HG02943 (cell line): ENCODE results near the gene DHX8.
"Not testable (repeated sequence)": the region's sequence is repeated elsewhere in the genome, so short reads cannot be mapped to it uniquely, and the experiment has no call there.

ENCODE experiments used
- ATAC-seq: cut with Tn5 transposase; IDR thresholded peaks from one replicate; pipeline ENCODE4 v1.9.1; 2021; ENCODE audit warnings: mild to moderate bottlenecking, low read depth, moderate library complexity; ENCODE audit not compliant: unreplicated experiment

The DHX8 gene

DNA sequence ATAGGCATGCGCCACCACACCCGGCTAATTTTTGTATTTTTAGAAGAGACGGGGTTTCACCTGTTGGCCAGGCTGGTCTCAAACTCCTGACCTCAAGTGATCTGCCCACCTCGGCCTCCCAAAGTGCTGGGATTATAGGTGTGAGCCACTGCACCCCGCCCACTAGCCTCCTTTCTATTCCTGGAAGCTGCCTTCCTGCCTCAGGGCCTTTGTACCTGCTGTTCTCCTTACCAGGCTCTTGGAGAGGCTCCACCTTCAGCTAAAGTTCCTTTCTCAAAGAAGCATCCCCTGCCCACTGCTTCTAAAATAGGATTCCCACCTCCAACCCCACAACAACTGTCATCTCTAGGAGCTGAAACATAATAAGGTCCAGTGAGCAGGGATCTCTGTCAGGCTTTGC lies 23.9 kb upstream of the DHX8 start:
- ATAC-seq = not testable (repeated sequence)

DNA sequence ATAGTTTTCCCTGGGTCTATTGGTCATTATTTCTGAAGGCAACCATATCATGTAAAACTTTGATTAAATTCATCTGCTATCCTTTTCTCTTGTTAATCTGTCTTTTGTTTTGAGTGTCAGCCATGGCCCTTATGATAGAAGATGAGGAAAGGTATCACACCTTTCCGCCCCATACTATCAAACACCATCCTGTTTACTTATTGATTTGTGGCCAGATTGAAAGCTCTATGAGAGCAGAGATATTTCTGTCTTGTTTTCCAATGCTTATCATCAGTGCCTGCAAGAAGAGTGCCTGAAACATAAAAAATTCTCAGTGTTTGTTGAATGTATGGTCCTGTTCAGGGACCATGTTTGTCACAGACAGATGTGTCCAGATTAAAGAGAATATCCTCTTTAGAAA lies 22.6 kb upstream of the DHX8 start:
- ATAC-seq = no peak

DNA sequence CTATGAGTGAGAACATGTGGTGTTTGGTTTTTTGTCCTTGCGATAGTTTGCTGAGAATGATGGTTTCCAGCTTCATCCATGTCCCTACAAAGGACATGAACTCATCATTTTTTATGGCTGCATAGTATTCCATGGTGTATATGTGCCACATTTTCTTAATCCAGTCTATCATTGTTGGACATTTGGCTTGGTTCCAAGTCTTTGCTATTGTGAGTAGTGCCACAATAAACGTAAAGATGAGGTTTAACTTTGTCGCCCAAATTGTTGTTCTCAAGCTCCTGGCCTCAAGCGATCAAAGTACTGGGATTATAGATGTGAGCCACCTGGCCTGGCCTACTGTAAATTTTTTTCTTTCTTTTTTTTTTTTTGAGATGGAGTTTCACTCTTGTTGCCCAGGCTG lies 21.2 kb upstream of the DHX8 start:
- not testable (repeated sequence) for ATAC-seq

DNA sequence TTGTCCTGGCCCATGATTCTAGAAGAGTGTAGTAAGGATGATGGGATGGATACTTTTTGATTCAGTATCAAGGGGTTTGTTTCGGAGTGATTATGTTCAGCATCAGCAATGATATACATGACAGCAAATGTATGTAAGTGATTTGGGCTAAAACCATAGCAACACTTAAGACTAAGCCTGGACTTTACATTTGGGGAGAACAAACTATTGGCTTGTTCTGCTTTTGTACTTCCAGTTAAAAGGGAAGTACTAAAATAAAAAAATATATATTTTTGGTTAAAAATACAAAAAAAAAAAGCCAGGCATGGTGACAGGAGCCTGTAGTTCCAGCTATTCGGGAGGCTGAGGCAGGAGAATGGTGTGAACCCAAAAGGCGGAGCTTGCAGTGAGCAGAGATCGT lies 20.5 kb upstream of the DHX8 start:
- ATAC-seq = no peak

DNA sequence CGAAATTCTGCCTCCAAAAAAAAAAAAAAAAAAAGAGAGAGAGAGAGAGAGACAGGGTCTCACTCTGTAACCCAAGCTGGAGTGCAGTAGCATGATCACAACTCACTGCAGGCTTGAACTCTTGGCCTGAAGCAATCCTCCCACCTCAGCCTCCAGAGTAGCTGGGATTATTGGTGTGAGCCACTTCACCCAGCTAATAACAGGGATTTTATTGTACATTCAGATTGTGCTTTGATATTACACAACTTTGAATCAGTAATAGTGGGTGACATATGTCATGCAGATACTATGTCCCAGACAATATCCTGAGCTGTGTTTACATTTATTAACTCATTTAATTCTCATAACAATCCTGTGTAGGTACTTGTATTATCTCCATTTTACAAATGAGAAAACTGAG lies 19.7 kb upstream of the DHX8 start:
- no peak for ATAC-seq

DNA sequence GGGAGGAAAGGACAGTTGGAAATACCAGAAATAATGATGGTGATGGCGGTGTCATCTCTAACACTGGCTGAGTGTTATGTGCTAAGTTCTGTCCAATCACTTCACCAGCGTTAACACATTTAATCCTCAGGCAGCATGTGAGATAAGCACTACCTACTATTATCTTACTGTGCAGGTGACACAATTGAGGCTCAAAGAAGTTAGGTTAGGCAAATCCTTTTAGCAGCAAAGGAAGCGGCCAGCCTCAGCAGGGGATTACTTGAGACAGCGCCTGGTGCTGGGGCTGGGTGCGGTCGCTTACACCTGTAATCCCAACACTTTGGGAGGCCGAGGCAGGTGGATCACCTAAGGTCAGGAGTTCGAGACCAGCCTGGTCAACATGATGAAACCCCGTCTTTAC lies 18.7 kb upstream of the DHX8 start:
- no peak for ATAC-seq

DNA sequence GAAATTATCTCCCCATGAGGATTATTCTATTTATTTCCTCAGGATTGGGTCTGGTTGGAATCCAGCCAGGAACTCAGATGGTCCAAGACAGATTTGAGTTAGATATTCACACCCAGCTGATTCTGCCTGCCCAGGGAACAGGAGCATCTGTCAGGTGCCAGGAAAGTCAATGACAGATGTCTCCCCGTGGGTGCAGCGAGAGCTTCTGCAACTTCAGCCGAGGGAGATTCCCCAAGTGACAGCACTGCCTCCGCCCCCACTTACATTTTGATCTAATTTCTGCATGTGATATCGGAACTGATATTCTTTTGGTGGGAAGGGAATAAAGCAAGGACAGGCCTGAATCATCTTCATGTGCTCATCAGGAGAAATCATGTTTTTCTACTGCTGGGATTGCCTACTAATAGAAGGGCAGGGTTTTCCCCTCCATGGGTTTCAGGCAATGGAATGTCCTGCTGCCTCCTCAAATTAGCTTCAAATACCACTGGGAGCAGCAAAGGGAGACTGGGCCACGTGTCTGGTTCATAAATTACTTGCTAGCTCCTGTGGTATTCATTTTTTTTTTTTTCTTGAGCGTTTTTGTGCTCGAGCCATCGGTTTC lies 15.7 kb upstream of the DHX8 start:
- no peak for ATAC-seq

DNA sequence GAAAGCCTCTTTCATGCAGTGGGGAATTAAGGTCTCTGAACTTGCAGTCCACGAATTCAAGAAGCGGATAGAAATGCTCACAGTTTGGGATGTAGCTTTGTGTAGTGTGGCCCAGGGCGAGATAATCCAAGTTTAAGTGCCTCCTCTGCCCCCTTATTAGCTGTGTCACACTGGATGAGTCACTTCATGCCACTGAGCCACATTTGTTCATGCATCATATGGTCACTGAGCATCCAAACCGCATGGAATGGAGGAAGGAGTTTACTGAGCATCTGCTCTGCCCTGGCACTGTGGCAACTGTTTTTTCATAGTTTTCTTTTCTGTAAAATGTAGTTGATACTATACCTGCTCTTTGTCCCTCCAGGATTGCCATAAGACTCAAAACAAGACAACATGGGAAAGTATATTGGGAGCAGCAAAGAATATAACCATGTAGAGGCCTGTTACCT lies 15.1 kb upstream of the DHX8 start:
- no peak for ATAC-seq

DNA sequence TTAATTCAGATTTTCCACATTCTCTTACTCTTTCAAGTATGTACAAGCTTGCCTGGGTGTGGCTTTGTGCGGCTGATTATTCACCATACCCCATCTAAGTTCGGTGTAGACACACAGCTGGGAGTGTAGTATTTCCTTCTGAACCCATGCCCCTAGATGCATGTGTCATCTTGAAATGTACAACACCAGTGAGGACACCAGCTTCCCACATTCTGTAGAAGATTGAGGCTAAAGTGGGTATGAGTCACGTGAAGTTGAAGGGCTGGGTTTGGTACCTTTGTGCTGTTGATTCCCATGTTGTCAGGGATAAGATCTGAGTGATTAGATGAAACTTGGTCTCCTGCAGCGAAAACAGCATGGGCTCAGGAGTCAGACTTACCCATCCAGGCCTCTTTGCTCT lies 14.6 kb upstream of the DHX8 start:
- no peak for ATAC-seq

DNA sequence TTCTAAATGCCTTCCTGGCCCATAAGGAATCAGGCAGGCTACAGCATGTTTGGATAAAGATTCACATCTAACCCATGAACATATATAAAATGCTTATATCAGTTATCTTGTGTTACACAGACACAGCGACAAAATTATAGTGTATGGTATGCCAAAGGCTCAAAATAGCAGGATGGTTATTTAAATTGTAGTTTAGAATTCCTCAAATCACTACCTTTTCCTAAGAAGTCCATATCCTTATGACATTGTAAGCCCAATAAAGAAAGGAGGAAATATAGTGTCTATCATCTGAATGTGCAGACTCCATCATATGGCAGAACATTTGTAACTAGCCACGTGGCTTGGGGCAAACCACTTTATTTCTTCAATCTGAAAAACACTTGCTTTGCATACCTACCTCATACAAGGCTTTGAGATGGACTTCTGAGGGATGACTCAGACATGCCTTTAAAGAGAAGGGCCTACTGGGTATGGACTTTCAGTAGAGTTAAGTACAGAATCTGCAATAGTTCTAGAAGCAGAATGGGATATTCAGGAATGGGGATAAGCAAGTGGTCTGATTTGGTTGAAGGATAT lies 12.1 kb upstream of the DHX8 start:
- no peak for ATAC-seq

DNA sequence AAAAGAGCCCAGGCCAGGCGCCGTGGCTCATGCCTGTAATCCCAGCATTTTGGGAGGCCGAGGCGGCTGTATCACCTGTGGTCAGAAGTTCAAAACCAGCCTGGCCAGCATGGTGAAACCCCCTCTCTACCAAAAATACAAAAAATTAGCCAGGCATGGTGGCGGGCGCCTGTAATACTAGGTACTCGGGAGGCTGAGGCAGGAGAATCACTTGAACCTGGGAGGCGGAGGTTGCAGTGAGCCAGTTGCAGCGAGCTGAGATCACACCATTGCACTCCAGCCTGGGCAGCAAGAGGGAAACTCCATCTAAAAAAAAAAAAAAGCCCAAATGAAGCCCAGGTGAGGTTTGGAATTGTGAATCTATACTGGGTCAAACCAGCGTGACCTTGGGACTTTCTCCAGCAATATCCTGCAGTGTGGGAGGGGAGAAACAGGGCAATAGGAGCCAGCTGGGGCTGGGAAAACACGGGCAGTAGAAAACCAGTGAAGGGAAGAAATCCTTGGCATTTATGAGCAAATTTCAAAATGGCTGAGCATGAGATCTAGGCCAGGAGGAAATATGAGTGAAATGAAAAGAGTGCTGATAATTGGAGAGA lies 8.2 kb upstream of the DHX8 start:
- ATAC-seq = no peak

DNA sequence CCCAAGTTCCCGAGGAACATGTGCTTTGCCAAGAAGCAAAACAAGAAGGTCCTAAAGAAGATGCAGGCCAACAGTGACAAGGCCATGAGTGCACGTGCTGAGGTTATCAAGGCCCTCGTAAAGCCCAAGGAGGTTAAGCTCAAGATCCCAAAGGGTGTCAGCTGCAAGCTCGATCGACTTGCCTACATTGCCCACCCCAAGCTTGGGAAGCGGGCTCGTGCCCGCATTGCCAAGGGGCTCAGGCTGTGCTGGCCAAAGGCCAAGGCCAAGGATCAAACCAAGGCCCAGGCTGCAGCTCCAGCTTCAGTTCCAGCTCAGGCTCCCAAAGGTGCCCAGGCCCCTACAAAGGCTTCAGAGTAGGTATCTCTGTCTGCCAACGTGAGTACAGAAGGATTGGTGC lies 7.5 kb upstream of the DHX8 start:
- not testable (repeated sequence) for ATAC-seq

DNA sequence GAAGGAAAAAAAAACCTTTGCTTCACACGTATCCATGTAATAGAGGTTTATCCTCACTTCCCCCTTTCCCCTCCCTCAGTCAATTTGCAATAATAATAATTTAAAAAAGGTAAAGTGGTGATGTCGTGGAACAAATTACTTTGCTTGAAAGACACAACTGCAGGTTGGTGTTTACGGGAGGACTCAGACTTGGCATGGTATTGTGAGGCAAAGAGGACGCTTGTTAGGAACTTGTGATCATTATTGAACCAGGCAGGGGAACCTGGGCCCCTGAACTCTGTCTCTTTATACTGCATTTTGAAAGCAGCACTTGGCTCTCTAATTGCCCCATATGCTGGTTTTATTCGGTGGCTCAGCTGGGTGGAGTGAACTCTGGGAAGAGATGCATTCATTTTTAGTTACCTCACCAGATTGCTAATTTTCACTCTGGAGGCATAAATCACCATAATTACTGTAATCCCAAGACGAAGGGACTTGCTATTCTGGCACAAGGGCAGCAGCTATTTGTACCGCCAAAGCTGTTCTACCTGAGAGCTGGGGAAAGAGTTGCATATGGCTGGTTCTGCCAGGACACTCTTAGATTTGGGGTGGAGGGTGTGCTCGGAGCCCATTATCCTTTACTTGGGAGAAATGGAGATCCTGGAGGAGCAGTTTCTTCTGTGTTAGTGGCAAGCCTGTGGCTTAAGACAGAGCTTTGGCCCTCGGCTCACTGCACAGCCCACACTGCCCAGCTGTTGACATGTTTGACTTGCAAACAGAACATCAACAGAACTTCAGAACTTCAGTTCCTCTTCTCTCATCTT lies 5.7 kb upstream of the DHX8 start:
- no peak for ATAC-seq

DNA sequence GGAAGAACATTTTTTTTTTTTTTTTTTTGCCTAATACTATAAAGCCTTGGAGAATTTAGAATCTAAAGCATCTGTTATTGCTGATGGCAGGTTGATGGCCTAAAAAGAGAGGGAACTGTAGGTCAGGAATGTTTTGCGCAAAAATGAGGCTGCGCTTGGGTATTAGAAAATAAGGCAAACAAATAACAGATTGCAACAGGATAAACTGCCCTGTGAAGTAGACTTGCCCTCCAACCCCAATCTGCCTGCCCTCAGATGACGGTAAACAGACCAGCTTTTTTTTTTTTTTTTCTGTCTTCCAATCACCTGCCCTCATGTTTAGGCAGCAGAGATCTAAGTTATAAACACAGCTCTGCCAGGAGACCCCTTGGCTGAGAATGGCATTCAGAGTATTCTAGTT lies 3.8 kb upstream of the DHX8 start:
- no peak for ATAC-seq

DNA sequence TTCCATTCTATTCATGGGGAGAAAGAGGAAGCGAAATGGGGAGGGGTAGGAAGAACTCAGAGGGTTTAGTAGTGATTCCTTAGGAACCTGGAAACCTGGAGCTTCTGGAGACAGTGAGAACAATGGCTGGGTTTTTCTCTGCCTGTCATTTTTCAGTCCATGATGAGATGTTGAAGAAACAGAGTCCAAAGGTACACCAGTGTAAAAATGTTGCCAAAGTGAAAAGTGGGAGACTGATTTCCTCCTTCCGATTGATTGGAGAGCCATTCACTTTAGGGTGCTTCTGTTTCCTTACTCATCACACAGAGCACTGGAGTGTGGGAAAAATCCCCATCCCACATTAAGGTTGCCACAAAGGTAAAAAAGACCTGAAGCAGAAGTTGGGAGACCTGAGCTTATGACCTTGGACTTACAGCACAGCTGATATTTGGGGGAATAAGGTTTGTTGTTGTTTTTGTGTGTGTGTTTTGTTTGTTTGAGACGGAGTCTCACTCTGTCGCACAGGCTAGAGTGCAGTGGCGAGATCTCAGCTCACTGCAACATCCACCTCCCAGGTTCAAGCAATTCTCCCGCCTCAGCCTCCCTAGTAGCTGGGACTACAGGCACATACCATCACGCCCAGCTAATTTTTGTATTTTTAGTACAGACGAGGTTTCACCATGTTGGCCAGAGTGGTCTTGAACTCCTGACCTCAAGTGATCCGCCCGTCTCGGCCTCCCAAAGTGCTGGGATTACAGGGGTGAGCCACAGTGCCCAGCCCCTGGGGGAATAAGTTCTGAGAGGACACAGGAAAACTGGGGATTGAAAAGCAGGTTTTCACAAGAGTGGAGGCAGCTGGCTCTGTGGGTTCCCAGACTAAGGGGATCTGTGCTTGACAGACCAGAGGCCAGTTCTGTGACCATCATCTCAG lies 1.4 kb upstream of the DHX8 start:
- ATAC-seq = no peak

DNA sequence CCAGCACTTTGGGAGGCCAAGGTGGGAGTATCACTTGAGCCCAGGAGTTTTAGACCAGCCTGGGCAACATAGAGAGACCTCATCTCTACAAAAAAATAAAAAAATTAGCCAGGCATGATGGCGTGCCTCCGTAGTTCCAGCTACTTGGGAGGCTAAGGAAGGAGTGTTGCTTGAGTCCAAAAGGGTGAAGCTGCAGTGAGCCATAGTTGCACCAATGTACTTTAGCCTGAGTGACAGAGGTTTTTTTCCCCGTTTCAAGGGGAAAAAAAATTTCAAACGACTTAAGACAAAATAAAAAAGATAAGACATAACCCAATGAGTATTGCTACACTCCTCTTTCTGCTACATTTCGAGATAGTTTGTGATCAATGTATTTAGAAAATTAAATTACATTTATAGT lies 6.8 kb downstream of the DHX8 start:
- ATAC-seq = no peak

DNA sequence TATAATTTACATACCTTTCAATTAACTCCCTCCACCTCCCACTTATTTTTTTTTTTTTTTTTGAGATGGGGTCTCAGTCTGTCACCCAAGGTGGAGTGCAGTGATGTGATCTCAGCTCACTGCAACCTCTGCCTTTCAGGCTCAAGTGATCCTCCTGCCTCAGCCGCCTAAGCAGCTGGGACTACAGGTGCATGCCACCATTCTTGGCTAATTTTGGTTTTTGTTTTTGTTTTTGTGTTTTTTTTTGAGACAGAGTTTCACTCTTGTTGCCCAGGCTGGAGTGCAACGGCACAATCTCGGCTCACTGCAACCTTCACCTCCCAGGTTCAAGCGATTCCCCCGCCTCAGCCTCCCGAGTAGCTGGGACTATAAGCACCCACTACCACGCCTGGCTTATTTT lies 25.7 kb downstream of the DHX8 start:
- not testable (repeated sequence) for ATAC-seq

DNA sequence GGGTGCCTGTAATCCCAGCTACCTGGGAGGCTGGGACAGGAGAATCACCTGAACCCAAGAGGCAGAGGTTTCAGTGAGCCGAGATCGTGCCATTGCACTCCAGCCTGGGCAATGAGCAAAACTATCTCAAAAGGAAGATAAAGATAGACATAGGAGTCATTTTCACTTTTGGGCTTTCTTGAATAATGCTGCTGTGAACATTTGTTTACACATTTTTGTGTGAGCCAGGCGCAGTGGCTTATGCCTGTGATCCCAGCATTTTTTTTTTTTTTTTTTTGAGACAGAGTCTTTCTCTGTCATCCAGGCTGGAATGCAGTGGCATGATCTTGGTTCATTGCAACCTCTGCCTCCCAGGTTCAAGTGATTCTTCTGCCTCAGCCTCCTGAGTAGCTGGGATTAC lies 27.4 kb downstream of the DHX8 start:
- not testable (repeated sequence) for ATAC-seq

DNA sequence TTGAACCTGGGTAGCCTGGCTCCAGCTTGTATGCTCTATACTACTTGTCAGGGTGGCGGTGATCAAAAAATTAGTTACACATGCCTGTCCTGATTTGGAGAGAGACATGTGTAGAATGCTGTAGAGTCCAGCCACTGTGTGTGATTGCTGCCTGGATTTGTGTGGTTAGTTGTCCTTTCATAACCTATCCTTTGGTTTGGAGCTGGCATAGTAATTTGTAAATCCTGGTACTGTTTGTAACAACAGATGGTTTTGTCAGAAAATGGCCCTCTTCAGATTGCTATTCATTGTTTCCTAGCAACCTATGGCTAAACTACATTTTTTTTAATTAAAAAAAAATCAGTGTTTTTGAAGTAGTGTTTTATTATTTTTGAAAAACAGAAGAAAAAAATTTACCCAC lies 31.9 kb downstream of the DHX8 start:
- ATAC-seq = no peak

DNA sequence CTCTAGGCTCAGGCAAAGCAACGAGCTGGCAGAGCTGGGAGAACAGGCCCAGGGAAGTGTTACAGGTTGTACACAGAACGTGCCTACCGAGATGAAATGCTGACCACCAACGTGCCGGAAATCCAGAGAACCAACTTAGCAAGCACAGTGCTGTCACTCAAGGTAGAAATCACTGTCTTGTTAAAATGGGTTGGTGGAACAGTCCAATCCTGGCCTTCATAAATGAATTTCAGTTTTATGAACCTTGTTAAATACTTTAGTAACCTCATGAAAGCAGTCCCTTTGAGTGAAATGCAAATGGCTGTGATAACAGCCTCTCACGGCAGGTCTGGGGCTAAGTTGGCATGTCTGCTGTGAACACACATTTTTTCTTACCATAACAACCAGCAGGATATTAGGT lies 33.4 kb downstream of the DHX8 start:
- no peak for ATAC-seq
